GM18951 (cell line): ENCODE data around the gene ZNF428.
"Not testable (repeated sequence)": the region's sequence is repeated elsewhere in the genome, so short reads cannot be mapped to it uniquely, and the experiment has no call there.

Experiments used
- POLR2A ChIP-seq: IDR thresholded peaks from 4 replicates; pipeline ENCODE4 v1.6.1; 2011; ENCODE audit warnings: mild to moderate bottlenecking; ENCODE audit not compliant: insufficient read length, insufficient read depth; ENCODE audit errors: extremely low read depth
- in situ Hi-C: fragments of 300-500 bp; cut with MboI; formaldehyde crosslinking; loops from one replicate; pipeline ENCODE4 v1.12.0; 2022; ENCODE audit warnings: low sequenced_read_pairs, mixed read lengths, inconsistent platforms; ENCODE audit not compliant: unreplicated experiment

Gene ZNF428

GRCh38 chr19:43589678-43590077 lies 29.8 kb downstream of the ZNF428 start:
- TF ChIP-seq POLR2A, result no peak
- in situ Hi-C loops, result no loop called here

- in situ Hi-C loops, result no loop called here
- TF ChIP-seq POLR2A, result no peak
Measured at GRCh38 chr19:43589277-43589676, 30.2 kb downstream of the ZNF428 start.

GRCh38 chr19:43587029-43587428 lies 32.4 kb downstream of the ZNF428 start:
- in situ Hi-C loops, result not testable (repeated sequence)

- in situ Hi-C loops, result no loop called here
- no peak for TF ChIP-seq POLR2A
Measured at GRCh38 chr19:43586346-43586745, 33.1 kb downstream of the ZNF428 start.

GRCh38 chr19:43584484-43584883 lies 34.9 kb downstream of the ZNF428 start:
- TF ChIP-seq POLR2A, result no peak
- in situ Hi-C loops, result no loop called here

- no peak for TF ChIP-seq POLR2A
- in situ Hi-C loops, result no loop called here
Measured at GRCh38 chr19:43582495-43582894, 36.9 kb downstream of the ZNF428 start.

GRCh38 chr19:43581467-43581866 lies 38.0 kb downstream of the ZNF428 start:
- in situ Hi-C loops, result no loop called here
- TF ChIP-seq POLR2A, result no peak

- in situ Hi-C loops, result no loop called here
- no peak for TF ChIP-seq POLR2A
Measured at GRCh38 chr19:43578787-43579186, 40.6 kb downstream of the ZNF428 start.

GRCh38 chr19:43575955-43576878 lies 43.2 kb downstream of the ZNF428 start:
- in situ Hi-C loops, result no loop called here
- TF ChIP-seq POLR2A, result no peak

- in situ Hi-C loops, result no loop called here
- peak; percentile 68 for TF ChIP-seq POLR2A
Measured at GRCh38 chr19:43575156-43575950, 44.1 kb downstream of the ZNF428 start, which contains the start of the genes PINLYP and XRCC1. Gene PINLYP (plus strand): TSS chr19:43575801. CDS start chr19:43577192, 1,391 bp downstream. Gene XRCC1 (minus strand): TSS chr19:43575527. CDS start chr19:43575458, 69 bp downstream.

- in situ Hi-C loops, result no loop called here
- no peak for TF ChIP-seq POLR2A
Measured at GRCh38 chr19:43574424-43575155, 44.8 kb downstream of the ZNF428 start.

GRCh38 chr19:43572171-43572588 lies 47.2 kb downstream of the ZNF428 start:
- no peak for TF ChIP-seq POLR2A
- in situ Hi-C loops, result no loop called here
